ENCODE measurements around the gene SPATA31C1. TPM values are rescaled to one million over a fixed set of nuclear protein-coding genes. Genes with fewer than 3 reads are reported as not detected.

SPATA31C1 gene
- total and polyA plus RNA-seq, 2 of the 13 experiments (the other 11 are each of a cell fraction or from before 2014, with no cell fraction given), result not detected

DNA sequence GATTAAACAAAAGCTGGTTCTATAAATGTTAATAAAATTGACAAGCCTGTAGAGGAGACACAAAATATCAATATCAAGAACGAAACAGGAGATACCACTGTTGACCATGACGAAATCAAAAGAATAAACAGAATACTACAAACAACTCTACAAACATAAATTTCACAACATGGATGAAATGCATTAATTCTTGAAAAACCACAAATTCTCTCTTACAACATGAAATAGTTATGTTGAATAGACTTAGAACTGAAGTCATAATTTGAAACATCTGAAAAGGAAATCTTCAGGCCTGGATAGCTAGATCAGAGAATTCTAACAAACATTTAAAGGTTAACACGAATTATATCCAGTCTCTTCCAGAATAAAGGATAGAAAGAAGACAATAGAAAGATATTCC, 6.9 kb upstream of the SPATA31C1 start:
- H3K9me3 ChIP-seq (ENCODE audit: low read length), result no peaks in the 10 kb centered on the region
- no peaks in the 10 kb centered on the region for H4K20me1 ChIP-seq (ENCODE audit: insufficient read depth, low read length)
- WGBS (ENCODE audit: low lambda C conversion rate), result under 1% methylated on average over 3 of the region's 3 CpGs
- ChIA-PET POLR2A (no interaction called here), CTCF (ENCODE audit: low intra/inter-chr PET ratio, low total read pairs) (no interaction called here)
- H3K27ac ChIP-seq (ENCODE audit: extremely low read length, insufficient read depth, low read length), result no peak overlapping the region
- H3K4me1 ChIP-seq (ENCODE audit: insufficient read depth, low read length), result no peaks in the 10 kb centered on the region
- H3K36me3 ChIP-seq (replicated peaks in 1 of 2; ENCODE audit: control insufficient read depth in 1 of 2, insufficient read depth in 2 of 2, low read length in 2 of 2), result no peaks in the 10 kb centered on the region
- H3K4me2 ChIP-seq (ENCODE audit: low read depth, low read length), result no peak overlapping the region
- in situ Hi-C loops (cut with HindIII; ENCODE audit: extremely low pct_ligation_motif_present, low pct_unique_long_range_greater_than_20kb) (no loop called here), intact Hi-C loops (cut with micrococcal nuclease; ENCODE audit: unreplicated experiment) (no loop called here)
- FAIRE-seq (no peak), ATAC-seq (no peak), DNase-seq (ENCODE audit: low spot score) (no peak)
- no peak overlapping the region for H2AFZ ChIP-seq (ENCODE audit: low read length)
- H3K27me3 ChIP-seq (ENCODE audit: control insufficient read depth in 1 of 2, insufficient read depth in 2 of 2, low read length in 2 of 2), result no peaks in the 10 kb centered on the region
- H3K4me3 ChIP-seq (replicated peaks in 1 of 3; ENCODE audit: insufficient read depth in 1 of 3, low read depth in 2 of 3, low read length in 3 of 3), result no peak overlapping the region
- BruUV-seq (replicated peaks), result no TSS peak
- no peak overlapping the region for H3K9ac ChIP-seq (ENCODE audit: insufficient read depth, low read depth, low read length)
- H3K79me2 ChIP-seq (ENCODE audit: insufficient read depth, low read length), result no peaks in the 10 kb centered on the region
- TF ChIP-seq ZNF331 (CRISPR knock-in tag; IDR thresholded peaks at IDR 0.05), result no peak
- TF ChIP-seq ETS1 (CRISPR knock-in tag; IDR thresholded peaks at IDR 0.05), result no peak
- no peak for TF ChIP-seq ZNF607 (CRISPR knock-in tag; IDR thresholded peaks at IDR 0.05; ENCODE audit: borderline replicate concordance)
- TF ChIP-seq, protein P1, sequence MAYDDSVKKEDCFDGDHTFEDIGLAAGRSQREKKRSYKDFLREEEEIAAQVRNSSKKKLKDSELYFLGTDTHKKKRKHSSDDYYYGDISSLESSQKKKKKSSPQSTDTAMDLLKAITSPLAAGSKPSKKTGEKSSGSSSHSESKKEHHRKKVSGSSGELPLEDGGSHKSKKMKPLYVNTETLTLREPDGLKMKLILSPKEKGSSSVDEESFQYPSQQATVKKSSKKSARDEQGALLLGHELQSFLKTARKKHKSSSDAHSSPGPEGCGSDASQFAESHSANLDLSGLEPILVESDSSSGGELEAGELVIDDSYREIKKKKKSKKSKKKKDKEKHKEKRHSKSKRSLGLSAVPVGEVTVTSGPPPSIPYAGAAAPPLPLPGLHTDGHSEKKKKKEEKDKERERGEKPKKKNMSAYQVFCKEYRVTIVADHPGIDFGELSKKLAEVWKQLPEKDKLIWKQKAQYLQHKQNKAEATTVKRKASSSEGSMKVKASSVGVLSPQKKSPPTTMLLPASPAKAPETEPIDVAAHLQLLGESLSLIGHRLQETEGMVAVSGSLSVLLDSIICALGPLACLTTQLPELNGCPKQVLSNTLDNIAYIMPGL (CRISPR knock-in tag; IDR thresholded peaks at IDR 0.05; ENCODE audit: borderline replicate concordance in 1 of 2, low read depth in 1 of 2), result no peak
- TF ChIP-seq ATRX (CRISPR knock-in tag; IDR thresholded peaks at IDR 0.05; ENCODE audit: borderline replicate concordance), result no peak
- TF ChIP-seq, protein P2, sequence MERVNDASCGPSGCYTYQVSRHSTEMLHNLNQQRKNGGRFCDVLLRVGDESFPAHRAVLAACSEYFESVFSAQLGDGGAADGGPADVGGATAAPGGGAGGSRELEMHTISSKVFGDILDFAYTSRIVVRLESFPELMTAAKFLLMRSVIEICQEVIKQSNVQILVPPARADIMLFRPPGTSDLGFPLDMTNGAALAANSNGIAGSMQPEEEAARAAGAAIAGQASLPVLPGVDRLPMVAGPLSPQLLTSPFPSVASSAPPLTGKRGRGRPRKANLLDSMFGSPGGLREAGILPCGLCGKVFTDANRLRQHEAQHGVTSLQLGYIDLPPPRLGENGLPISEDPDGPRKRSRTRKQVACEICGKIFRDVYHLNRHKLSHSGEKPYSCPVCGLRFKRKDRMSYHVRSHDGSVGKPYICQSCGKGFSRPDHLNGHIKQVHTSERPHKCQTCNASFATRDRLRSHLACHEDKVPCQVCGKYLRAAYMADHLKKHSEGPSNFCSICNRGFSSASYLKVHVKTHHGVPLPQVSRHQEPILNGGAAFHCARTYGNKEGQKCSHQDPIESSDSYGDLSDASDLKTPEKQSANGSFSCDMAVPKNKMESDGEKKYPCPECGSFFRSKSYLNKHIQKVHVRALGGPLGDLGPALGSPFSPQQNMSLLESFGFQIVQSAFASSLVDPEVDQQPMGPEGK (CRISPR knock-in tag; IDR thresholded peaks at IDR 0.05), result no peak
- no peak for TF ChIP-seq TSC22D2 (CRISPR knock-in tag; IDR thresholded peaks at IDR 0.05; ENCODE audit: borderline replicate concordance)
- no peak for TF ChIP-seq ZHX1 (CRISPR knock-in tag; IDR thresholded peaks at IDR 0.05; ENCODE audit: low read depth)
- TF ChIP-seq ZNF619 (CRISPR knock-in tag; IDR thresholded peaks at IDR 0.05), result no peak
- TF ChIP-seq MAFF (IDR thresholded peaks at IDR 0.05; ENCODE audit: low read depth, low read length), result no peak
- TF ChIP-seq, protein P3, sequence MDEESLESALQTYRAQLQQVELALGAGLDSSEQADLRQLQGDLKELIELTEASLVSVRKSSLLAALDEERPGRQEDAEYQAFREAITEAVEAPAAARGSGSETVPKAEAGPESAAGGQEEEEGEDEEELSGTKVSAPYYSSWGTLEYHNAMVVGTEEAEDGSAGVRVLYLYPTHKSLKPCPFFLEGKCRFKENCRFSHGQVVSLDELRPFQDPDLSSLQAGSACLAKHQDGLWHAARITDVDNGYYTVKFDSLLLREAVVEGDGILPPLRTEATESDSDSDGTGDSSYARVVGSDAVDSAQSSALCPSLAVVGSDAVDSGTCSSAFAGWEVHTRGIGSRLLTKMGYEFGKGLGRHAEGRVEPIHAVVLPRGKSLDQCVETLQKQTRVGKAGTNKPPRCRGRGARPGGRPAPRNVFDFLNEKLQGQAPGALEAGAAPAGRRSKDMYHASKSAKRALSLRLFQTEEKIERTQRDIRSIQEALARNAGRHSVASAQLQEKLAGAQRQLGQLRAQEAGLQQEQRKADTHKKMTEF (CRISPR knock-in tag; IDR thresholded peaks at IDR 0.05), result no peak
